GM12878 (cell line): ENCODE measurements around the gene EFCAB9. TPM values are rescaled to one million over a fixed set of nuclear protein-coding genes. Genes with fewer than 3 reads are reported as not detected.

Experiments
- ATAC-seq: fragments of 200-7000 bp; cut with Tn5 transposase; 3 replicates; pipeline ENCODE4 v1.9.1; 2020; ENCODE audit warnings: mild to moderate bottlenecking, moderate library complexity
- BruUV-seq: library from RNA; stranded (reverse); fragments of 400-500 nt; replicated peaks from 2 replicates; lab custom pipeline; 2021; lab: Mats Ljungman, UMichigan
- CTCF ChIA-PET: fragments of 300-600 bp; sonication (Branson Sonifier 250); formaldehyde crosslinking; extraction: SDS; loops from one replicate; lab custom pipeline; 2021; ENCODE audit warnings: inconsistent platforms; lab: Yijun Ruan, JAX
- POLR2A ChIA-PET: fragments of 350-600 bp; formaldehyde crosslinking; extraction: SDS; loops from one replicate; lab custom pipeline; 2021; ENCODE audit warnings: inconsistent platforms; lab: Charles Lee
- RAD21 ChIA-PET: fragments of 300-600 bp; sonication (Branson Sonifier 250); formaldehyde crosslinking; loops from one replicate; lab custom pipeline; 2023; ENCODE audit warnings: antibody characterized with exemption; ENCODE audit not compliant: unreplicated experiment; lab: Charles Lee
- SMC1A ChIA-PET: fragments of 300-600 bp; sonication (Branson Sonifier 250); formaldehyde crosslinking; loops from one replicate; lab custom pipeline; 2023; ENCODE audit not compliant: unreplicated experiment, uncharacterized antibody; lab: Charles Lee
- DNase-seq: peaks from one replicate; pipeline ENCODE4 v3.0.0-alpha.2; 2011; ENCODE audit warnings: low read depth, low spot score
- FAIRE-seq: peaks from 3 replicates; lab custom pipeline; 2011; peaks lifted over from hg19 to GRCh38; lab: Jason Lieb, UNC
- H2AFZ ChIP-seq: 2 replicates; pipeline ENCODE4 v1.6.0; 2011; ENCODE audit warnings: low read depth, low read length, control low read depth; ENCODE audit not compliant: control insufficient read depth
- H3K27ac ChIP-seq: 2 replicates; pipeline ENCODE4 v1.5.1; 2011; ENCODE audit warnings: control low read depth; ENCODE audit not compliant: control insufficient read depth, insufficient read depth
- H3K27me3 ChIP-seq, 2 experiments: replicated peaks in 1 of 2; 2 replicates each; pipeline versions ENCODE4 v1.6.0 to v1.6.1; 2011; ENCODE audit warnings: low read length in 1 of 2; ENCODE audit not compliant: control insufficient read depth in 2 of 2, insufficient read depth in 2 of 2
- H3K36me3 ChIP-seq, 2 experiments: 2 replicates each; pipeline ENCODE4 v1.5.1; 2011; ENCODE audit warnings: low read length in 1 of 2; ENCODE audit not compliant: control insufficient read depth in 2 of 2, insufficient read depth in 2 of 2
- H3K4me1 ChIP-seq: 2 replicates; pipeline ENCODE4 v1.6.1; 2011; ENCODE audit warnings: mild to moderate bottlenecking, low read length, moderate library complexity, mixed read lengths; ENCODE audit not compliant: control insufficient read depth, insufficient read depth
- H3K4me2 ChIP-seq: 2 replicates; pipeline ENCODE4 v1.6.0; 2011; ENCODE audit warnings: control low read depth; ENCODE audit not compliant: control insufficient read depth, insufficient read depth
- H3K4me3 ChIP-seq: fragments of 200-600 bp; sonication (generic); 2 replicates; pipeline ENCODE4 v1.5.1; 2016
- H3K79me2 ChIP-seq: 2 replicates; pipeline ENCODE4 v1.6.0; 2011; ENCODE audit warnings: low read length; ENCODE audit not compliant: control insufficient read depth, insufficient read depth
- H3K9ac ChIP-seq: 2 replicates; pipeline ENCODE4 v1.8.0; 2011; ENCODE audit warnings: low read length, control low read depth, mixed read lengths; ENCODE audit not compliant: control insufficient read depth, insufficient read depth
- H3K9me3 ChIP-seq: replicated peaks from 3 replicates; pipeline ENCODE4 v1.5.1; 2011; ENCODE audit warnings: mild to moderate bottlenecking, low read length; ENCODE audit not compliant: control insufficient read depth, insufficient read depth
- H4K20me1 ChIP-seq: 2 replicates; pipeline ENCODE4 v1.6.0; 2011; ENCODE audit not compliant: control insufficient read depth, insufficient read depth
- ASH2L ChIP-seq: fragments of 300-600, 200-600 bp; sonication (generic); IDR thresholded peaks from 2 replicates; pipeline ENCODE4 v1.6.1; 2017; ENCODE audit warnings: low read depth, mild to moderate bottlenecking, borderline replicate concordance
- DPF2 ChIP-seq: fragments of 450-650 bp; IDR thresholded peaks from 2 replicates; pipeline ENCODE4 v1.6.1; 2017; ENCODE audit warnings: mild to moderate bottlenecking
- GATAD2B ChIP-seq: fragments of 450-650 bp; conservative IDR thresholded peaks from 2 replicates; pipeline ENCODE4 v1.6.1; 2017; ENCODE audit warnings: low read depth, mild to moderate bottlenecking, moderate library complexity
- KAT2A ChIP-seq: conservative IDR thresholded peaks from 2 replicates; pipeline ENCODE4 v1.6.1; 2011; ENCODE audit warnings: low read depth, low read length; ENCODE audit not compliant: control insufficient read depth
- PML ChIP-seq: IDR thresholded peaks from 2 replicates; pipeline ENCODE4 v1.6.1; 2012; ENCODE audit warnings: low read length, inconsistent platforms
- RELA ChIP-seq: fragments of 450-650 bp; IDR thresholded peaks from 2 replicates; pipeline ENCODE4 v1.8.0; 2014; ENCODE audit warnings: borderline replicate concordance; ENCODE audit not compliant: partially characterized antibody
- SP1 ChIP-seq: IDR thresholded peaks from one replicate; pipeline ENCODE4 v1.6.1; 2011; ENCODE audit warnings: low read depth, low read length
- TCF12 ChIP-seq: IDR thresholded peaks from 2 replicates; pipeline ENCODE4 v1.6.1; 2011; ENCODE audit warnings: low read depth, mild to moderate bottlenecking, low read length
- YY1 ChIP-seq: IDR thresholded peaks from 2 replicates; pipeline ENCODE4 v1.6.1; 2011; ENCODE audit warnings: low read depth, mild to moderate bottlenecking, low read length
- ZNF217 ChIP-seq: fragments of 450-650 bp; IDR thresholded peaks from 2 replicates; pipeline ENCODE4 v1.6.1; 2017; ENCODE audit warnings: antibody characterized with exemption, mild to moderate bottlenecking
- WGBS: methylation state at CpG from one replicate; pipeline ENCODE4 v1.1.6; 2016; ENCODE audit warnings: low lambda C conversion rate; ENCODE audit not compliant: insufficient replicate concordance, insufficient coverage; ENCODE audit errors: missing lambda C conversion rate; 5-methylcytosine and 5-hydroxymethylcytosine counted together
- in situ Hi-C: fragments of 300-500 bp; cut with MboI; formaldehyde crosslinking; loops from 9 replicates; pipeline ENCODE4 v1.14.3; 2018; ENCODE audit warnings: mixed read lengths
- intact Hi-C: fragments of 100-400 bp; cut with micrococcal nuclease; formaldehyde crosslinking; loops from one replicate; pipeline ENCODE4 v1.14.2; 2022; ENCODE audit not compliant: unreplicated experiment
- polyA plus RNA-seq, 11 experiments: library from polyadenylated mRNA; depleted of rRNA in 4 of 11; unstranded in 6 of 11; stranded (reverse) in 5 of 11; fragments of >200 nt; fragmentation: Nextera tagmentation in 4 of 11; fragmentation: Illumina TruSeq in 1 of 11; extraction: Ambion mirVana in 4 of 11; extraction: Trizol in 1 of 11; gene quantifications; 1 replicate in 1 of 11; 2 replicates in 10 of 11; pipeline versions ENCODE4 v1.2.1 to v1.2.3, GENCODE V29; 2011 to 2016; ENCODE audit warnings: inconsistent platforms in 2 of 11, missing spikeins in 2 of 11, low read depth in 1 of 11
- total RNA-seq, 4 experiments: library from RNA; depleted of rRNA in 3 of 4; stranded (reverse); fragments of >200 nt in 3 of 4; fragmentation: Illumina TruSeq in 1 of 4; extraction: Trizol in 1 of 4; gene quantifications; 2 replicates each; pipeline versions ENCODE4 v1.2.1 to v1.2.3, GENCODE V29; 2013 to 2021
- TF ChIP-seq, protein P1 (sequence below): fragments of 450-650 bp; IDR thresholded peaks from 2 replicates; pipeline ENCODE4 v1.6.1; 2018; ENCODE audit warnings: borderline replicate concordance, mild to moderate bottlenecking; ENCODE audit not compliant: partially characterized antibody
- TF ChIP-seq, protein P2 (sequence below): fragments of 150-350 bp; IDR thresholded peaks from 2 replicates; pipeline ENCODE4 v1.6.1; 2016; ENCODE audit warnings: low read depth, low read length
- TF ChIP-seq, protein P3 (sequence below): fragments of 450-650 bp; IDR thresholded peaks from 2 replicates; pipeline ENCODE4 v1.6.1; 2017; ENCODE audit warnings: antibody characterized with exemption, mild to moderate bottlenecking, moderate library complexity
- TF ChIP-seq, protein P4 (sequence below): IDR thresholded peaks from 2 replicates; pipeline ENCODE4 v1.6.1; 2012; ENCODE audit warnings: low read depth, low read length, improper control_type of control experiment

EFCAB9 gene
- total and polyA plus RNA-seq, 10 of the 15 experiments (the other 5 are each of a cell fraction or from before 2014, with no cell fraction given), result 0.73 TPM; not detected in 9

DNA sequence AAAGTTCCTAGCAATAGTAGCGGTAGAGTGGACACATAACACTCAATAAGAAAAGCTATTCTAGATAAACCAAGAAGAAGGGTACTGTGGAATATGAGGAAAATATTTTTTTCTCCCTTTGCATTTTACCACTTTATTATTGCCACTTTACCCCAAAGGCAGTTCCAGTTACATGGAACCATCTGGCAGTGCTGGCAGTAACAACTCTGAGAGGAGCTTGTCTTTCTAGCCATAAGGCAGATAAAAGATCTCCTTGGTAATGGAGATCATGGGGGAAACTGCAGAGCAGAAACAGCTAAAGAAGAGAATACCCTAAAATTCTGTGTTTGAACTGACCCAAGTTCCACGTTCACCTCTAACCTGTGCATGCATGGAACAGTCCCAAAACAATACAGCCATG, 51.1 kb downstream of the EFCAB9 start (continued):
- TF ChIP-seq ZNF217, result no peak
- no peak for TF ChIP-seq SP1
- TF ChIP-seq PML, result no peak
- TF ChIP-seq RELA, result no peak
- TF ChIP-seq, protein P1, sequence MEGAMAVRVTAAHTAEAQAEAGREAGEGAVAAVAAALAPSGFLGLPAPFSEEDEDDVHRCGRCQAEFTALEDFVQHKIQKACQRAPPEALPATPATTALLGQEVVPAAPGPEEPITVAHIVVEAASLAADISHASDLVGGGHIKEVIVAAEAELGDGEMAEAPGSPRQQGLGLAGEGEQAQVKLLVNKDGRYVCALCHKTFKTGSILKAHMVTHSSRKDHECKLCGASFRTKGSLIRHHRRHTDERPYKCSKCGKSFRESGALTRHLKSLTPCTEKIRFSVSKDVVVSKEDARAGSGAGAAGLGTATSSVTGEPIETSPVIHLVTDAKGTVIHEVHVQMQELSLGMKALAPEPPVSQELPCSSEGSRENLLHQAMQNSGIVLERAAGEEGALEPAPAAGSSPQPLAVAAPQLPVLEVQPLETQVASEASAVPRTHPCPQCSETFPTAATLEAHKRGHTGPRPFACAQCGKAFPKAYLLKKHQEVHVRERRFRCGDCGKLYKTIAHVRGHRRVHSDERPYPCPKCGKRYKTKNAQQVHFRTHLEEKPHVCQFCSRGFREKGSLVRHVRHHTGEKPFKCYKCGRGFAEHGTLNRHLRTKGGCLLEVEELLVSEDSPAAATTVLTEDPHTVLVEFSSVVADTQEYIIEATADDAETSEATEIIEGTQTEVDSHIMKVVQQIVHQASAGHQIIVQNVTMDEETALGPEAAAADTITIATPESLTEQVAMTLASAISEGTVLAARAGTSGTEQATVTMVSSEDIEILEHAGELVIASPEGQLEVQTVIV, result no peak
- no peak for TF ChIP-seq ASH2L
- no peak for TF ChIP-seq GATAD2B

DNA sequence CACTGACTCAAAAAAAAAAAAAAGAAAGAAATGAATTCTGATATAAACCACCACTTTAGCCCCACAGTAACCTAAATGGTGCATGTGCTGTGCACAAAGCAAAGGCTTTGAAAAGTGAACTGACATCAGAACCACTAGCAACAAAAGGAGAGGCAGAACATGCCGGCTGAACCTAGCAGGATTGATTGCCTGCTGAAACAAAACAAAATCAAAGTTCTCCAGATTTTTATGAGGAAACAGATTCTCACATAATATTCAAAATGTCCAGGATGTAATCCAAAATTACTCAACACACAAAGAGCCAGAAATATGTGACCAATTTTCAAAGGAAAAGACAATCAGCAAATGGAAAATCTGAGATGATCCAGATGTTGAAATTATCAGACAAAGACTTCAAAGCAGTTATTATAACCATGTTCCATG, 51.7 kb downstream of the EFCAB9 start:
- intact Hi-C loops (no loop called here), in situ Hi-C loops (no loop called here)
- POLR2A ChIA-PET, result no interaction called here
- BruUV-seq, result no TSS peak
- FAIRE-seq (no peak), DNase-seq (no peak), ATAC-seq (no peak)
- H3K36me3 ChIP-seq, result peaks cover 0 to 3% of the 10 kb centered on the region in 2 experiments; a peak in 2 of 4 replicates
- CTCF ChIA-PET, result no interaction called here
- RAD21 ChIA-PET, result no interaction called here
- no peaks in the 10 kb centered on the region for H3K27me3 ChIP-seq
- H3K4me3 ChIP-seq, result no peak overlapping the region
- H2AFZ ChIP-seq, result no peak overlapping the region
- no peaks in the 10 kb centered on the region for H4K20me1 ChIP-seq
- no peak overlapping the region for H3K9ac ChIP-seq
- H3K4me1 ChIP-seq, result no peaks in the 10 kb centered on the region
- no peak overlapping the region for H3K4me2 ChIP-seq
- no peak overlapping the region for H3K27ac ChIP-seq
- WGBS, result 93% methylated on average over 1 of the region's 1 CpG
- H3K9me3 ChIP-seq, result peaks cover 2% of the 10 kb centered on the region; the same call in 1 of the 3 replicates
- SMC1A ChIA-PET, result interaction anchor here (1.7 kb wide), 1 partner anchor 16 kb away, joined by 3 read pairs; no protein-coding TSS in a partner anchor
- H3K79me2 ChIP-seq, result peaks cover 31% of the 10 kb centered on the region
- TF ChIP-seq, protein P2, sequence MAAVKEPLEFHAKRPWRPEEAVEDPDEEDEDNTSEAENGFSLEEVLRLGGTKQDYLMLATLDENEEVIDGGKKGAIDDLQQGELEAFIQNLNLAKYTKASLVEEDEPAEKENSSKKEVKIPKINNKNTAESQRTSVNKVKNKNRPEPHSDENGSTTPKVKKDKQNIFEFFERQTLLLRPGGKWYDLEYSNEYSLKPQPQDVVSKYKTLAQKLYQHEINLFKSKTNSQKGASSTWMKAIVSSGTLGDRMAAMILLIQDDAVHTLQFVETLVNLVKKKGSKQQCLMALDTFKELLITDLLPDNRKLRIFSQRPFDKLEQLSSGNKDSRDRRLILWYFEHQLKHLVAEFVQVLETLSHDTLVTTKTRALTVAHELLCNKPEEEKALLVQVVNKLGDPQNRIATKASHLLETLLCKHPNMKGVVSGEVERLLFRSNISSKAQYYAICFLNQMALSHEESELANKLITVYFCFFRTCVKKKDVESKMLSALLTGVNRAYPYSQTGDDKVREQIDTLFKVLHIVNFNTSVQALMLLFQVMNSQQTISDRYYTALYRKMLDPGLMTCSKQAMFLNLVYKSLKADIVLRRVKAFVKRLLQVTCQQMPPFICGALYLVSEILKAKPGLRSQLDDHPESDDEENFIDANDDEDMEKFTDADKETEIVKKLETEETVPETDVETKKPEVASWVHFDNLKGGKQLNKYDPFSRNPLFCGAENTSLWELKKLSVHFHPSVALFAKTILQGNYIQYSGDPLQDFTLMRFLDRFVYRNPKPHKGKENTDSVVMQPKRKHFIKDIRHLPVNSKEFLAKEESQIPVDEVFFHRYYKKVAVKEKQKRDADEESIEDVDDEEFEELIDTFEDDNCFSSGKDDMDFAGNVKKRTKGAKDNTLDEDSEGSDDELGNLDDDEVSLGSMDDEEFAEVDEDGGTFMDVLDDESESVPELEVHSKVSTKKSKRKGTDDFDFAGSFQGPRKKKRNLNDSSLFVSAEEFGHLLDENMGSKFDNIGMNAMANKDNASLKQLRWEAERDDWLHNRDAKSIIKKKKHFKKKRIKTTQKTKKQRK, result no peak
- no peak for TF ChIP-seq TCF12
- TF ChIP-seq, protein P3, sequence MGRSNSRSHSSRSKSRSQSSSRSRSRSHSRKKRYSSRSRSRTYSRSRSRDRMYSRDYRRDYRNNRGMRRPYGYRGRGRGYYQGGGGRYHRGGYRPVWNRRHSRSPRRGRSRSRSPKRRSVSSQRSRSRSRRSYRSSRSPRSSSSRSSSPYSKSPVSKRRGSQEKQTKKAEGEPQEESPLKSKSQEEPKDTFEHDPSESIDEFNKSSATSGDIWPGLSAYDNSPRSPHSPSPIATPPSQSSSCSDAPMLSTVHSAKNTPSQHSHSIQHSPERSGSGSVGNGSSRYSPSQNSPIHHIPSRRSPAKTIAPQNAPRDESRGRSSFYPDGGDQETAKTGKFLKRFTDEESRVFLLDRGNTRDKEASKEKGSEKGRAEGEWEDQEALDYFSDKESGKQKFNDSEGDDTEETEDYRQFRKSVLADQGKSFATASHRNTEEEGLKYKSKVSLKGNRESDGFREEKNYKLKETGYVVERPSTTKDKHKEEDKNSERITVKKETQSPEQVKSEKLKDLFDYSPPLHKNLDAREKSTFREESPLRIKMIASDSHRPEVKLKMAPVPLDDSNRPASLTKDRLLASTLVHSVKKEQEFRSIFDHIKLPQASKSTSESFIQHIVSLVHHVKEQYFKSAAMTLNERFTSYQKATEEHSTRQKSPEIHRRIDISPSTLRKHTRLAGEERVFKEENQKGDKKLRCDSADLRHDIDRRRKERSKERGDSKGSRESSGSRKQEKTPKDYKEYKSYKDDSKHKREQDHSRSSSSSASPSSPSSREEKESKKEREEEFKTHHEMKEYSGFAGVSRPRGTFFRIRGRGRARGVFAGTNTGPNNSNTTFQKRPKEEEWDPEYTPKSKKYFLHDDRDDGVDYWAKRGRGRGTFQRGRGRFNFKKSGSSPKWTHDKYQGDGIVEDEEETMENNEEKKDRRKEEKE, result no peak
- TF ChIP-seq, protein P4, sequence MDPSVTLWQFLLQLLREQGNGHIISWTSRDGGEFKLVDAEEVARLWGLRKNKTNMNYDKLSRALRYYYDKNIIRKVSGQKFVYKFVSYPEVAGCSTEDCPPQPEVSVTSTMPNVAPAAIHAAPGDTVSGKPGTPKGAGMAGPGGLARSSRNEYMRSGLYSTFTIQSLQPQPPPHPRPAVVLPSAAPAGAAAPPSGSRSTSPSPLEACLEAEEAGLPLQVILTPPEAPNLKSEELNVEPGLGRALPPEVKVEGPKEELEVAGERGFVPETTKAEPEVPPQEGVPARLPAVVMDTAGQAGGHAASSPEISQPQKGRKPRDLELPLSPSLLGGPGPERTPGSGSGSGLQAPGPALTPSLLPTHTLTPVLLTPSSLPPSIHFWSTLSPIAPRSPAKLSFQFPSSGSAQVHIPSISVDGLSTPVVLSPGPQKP, result no peak
- TF ChIP-seq YY1, result no peak
- TF ChIP-seq KAT2A, result no peak
- TF ChIP-seq SP1, result no peak
- TF ChIP-seq DPF2, result no peak
